Stimulated activated CD4-positive, alpha-beta T cell treated with anti-CD3 and anti-CD28 coated beads, Interleukin-12 subunit alpha, Interleukin-12 subunit beta, amount 100 ng/mL, for 48 hours (primary cell): ENCODE results near the gene ARHGEF1.
"Not testable (repeated sequence)": the region's sequence is repeated elsewhere in the genome, so short reads cannot be mapped to it uniquely, and the experiment has no call there.

ENCODE experiments used
- DNase-seq, 3 donors: peaks; one replicate each; pipeline ENCODE4 v3.0.0-alpha.2; 2020; ENCODE audit warnings: low read depth in 2 of 3, low spot score in 1 of 3

ARHGEF1 gene

GRCh38 chr19:41929536-41930071 lies 46.6 kb downstream of the ARHGEF1 start:
- DNase-seq, result no peak

GRCh38 chr19:41930322-41930722 lies 47.3 kb downstream of the ARHGEF1 start:
- DNase-seq, result no peak

GRCh38 chr19:41930926-41931592 lies 48.1 kb downstream of the ARHGEF1 start:
- DNase-seq, result no peak

GRCh38 chr19:41932259-41932719 lies 49.3 kb downstream of the ARHGEF1 start:
- DNase-seq, result no peak

- no peak for DNase-seq
Measured at GRCh38 chr19:41932720-41933332, 49.8 kb downstream of the ARHGEF1 start.

GRCh38 chr19:41933693-41934426 lies 50.9 kb downstream of the ARHGEF1 start:
- DNase-seq, result no peak

- peak; percentile 53 to 89 (median 70) for DNase-seq
Measured at GRCh38 chr19:41934849-41935374, 51.9 kb downstream of the ARHGEF1 start.

GRCh38 chr19:41935760-41936415 lies 52.9 kb downstream of the ARHGEF1 start:
- no peak for DNase-seq

GRCh38 chr19:41936416-41936850 lies 53.4 kb downstream of the ARHGEF1 start:
- no peak for DNase-seq

- DNase-seq, result no peak
Measured at GRCh38 chr19:41936961-41937360, 54.0 kb downstream of the ARHGEF1 start.

GRCh38 chr19:41937525-41938468 lies 54.8 kb downstream of the ARHGEF1 start:
- DNase-seq, result no peak

GRCh38 chr19:41939209-41939608 lies 56.2 kb downstream of the ARHGEF1 start:
- DNase-seq, result not testable (repeated sequence)

GRCh38 chr19:41939861-41940730 lies 57.1 kb downstream of the ARHGEF1 start:
- no peak for DNase-seq

- no peak for DNase-seq
Measured at GRCh38 chr19:41940731-41941409, 57.9 kb downstream of the ARHGEF1 start.

- no peak for DNase-seq
Measured at GRCh38 chr19:41941410-41942202, 58.6 kb downstream of the ARHGEF1 start.

GRCh38 chr19:41944336-41944735 lies 61.4 kb downstream of the ARHGEF1 start:
- DNase-seq, result no peak

- DNase-seq, result peak; percentile 73 to 89 (median 86)
Measured at GRCh38 chr19:41945135-41945766, 62.3 kb downstream of the ARHGEF1 start.
